HEK293 (cell line): Measurements from ENCODE around the gene HEMK1.

Experiments
- CTCF ChIA-PET: fragments of 350-600 bp; formaldehyde crosslinking; extraction: SDS; loops from one replicate; lab custom pipeline; 2021; ENCODE audit warnings: antibody characterized with exemption; lab: Yijun Ruan, JAX
- POLR2A ChIA-PET: fragments of 300-600 bp; formaldehyde crosslinking; extraction: SDS; loops from one replicate; lab custom pipeline; 2020; ENCODE audit warnings: antibody characterized with exemption, inconsistent platforms; lab: Yijun Ruan, JAX
- H3K27ac ChIP-seq: fragments of 200-500 bp; sonication (Bioruptor generic); 2 replicates; pipeline ENCODE4 v1.5.1; 2014; ENCODE audit warnings: low read depth, low read length, control low read depth, inconsistent platforms; ENCODE audit errors: extremely low read depth
- H3K36me3 ChIP-seq, 2 experiments: fragments of 200-500 bp in 1 of 2; sonication (Bioruptor generic) in 1 of 2; 1 replicate in 1 of 2; 2 replicates in 1 of 2; pipeline ENCODE4 v1.5.1; 2014 to 2017; ENCODE audit warnings: inconsistent platforms in 2 of 2, low read length in 2 of 2; ENCODE audit not compliant: control insufficient read depth in 2 of 2, insufficient read depth in 1 of 2
- H3K4me1 ChIP-seq: fragments of 200-500 bp; sonication (Bioruptor generic); 2 replicates; pipeline ENCODE4 v1.5.1; 2014; ENCODE audit warnings: mild to moderate bottlenecking, low read length, inconsistent platforms; ENCODE audit not compliant: control insufficient read depth, insufficient read depth
- H3K4me3 ChIP-seq: 2 replicates; pipeline ENCODE4 v1.5.1; 2011; ENCODE audit warnings: low read depth, mild to moderate bottlenecking, control low read depth, low read length, moderate library complexity
- H3K9me3 ChIP-seq: fragments of 200-500 bp; sonication (Bioruptor generic); 2 replicates; pipeline ENCODE4 v1.5.1; 2014; ENCODE audit warnings: low read depth, low read length, inconsistent platforms; ENCODE audit not compliant: control insufficient read depth, insufficient read depth
- BCL11B ChIP-seq: fragments of 450-650 bp; formaldehyde crosslinking; IDR thresholded peaks from 2 replicates; pipeline ENCODE4 v1.5.1; 2016; ENCODE audit warnings: low read depth, missing biosample characterization, missing genetic modification characterization
- KLF16 ChIP-seq: fragments of 450-650 bp; formaldehyde crosslinking; IDR thresholded peaks from 2 replicates; pipeline ENCODE4 v1.5.1; 2017; ENCODE audit warnings: missing biosample characterization, missing genetic modification characterization
- MEIS1 ChIP-seq: sonication (generic); formaldehyde crosslinking; IDR thresholded peaks from 2 replicates; pipeline ENCODE4 v1.8.1; 2022; ENCODE audit warnings: missing genetic modification reagents, mild to moderate bottlenecking, borderline replicate concordance
- PRDM10 ChIP-seq: fragments of 450-650 bp; formaldehyde crosslinking; IDR thresholded peaks from 2 replicates; pipeline ENCODE4 v1.5.1; 2016; ENCODE audit warnings: missing biosample characterization, missing genetic modification characterization
- PRDM6 ChIP-seq: fragments of 450-650 bp; formaldehyde crosslinking; IDR thresholded peaks from 2 replicates; pipeline ENCODE4 v1.5.1; 2017; ENCODE audit warnings: missing biosample characterization, missing genetic modification characterization
- SCRT2 ChIP-seq: fragments of 450-650 bp; formaldehyde crosslinking; IDR thresholded peaks from 2 replicates; pipeline ENCODE4 v1.5.1; 2016; ENCODE audit warnings: missing biosample characterization, missing genetic modification characterization
- SP3 ChIP-seq: fragments of 450-650 bp; formaldehyde crosslinking; IDR thresholded peaks from 2 replicates; pipeline ENCODE4 v1.5.1; 2016; ENCODE audit warnings: missing biosample characterization, missing genetic modification characterization
- WT1 ChIP-seq: fragments of 450-650 bp; formaldehyde crosslinking; IDR thresholded peaks from 2 replicates; pipeline ENCODE4 v1.5.1; 2016; ENCODE audit warnings: missing biosample characterization, missing genetic modification characterization
- ZNF16 ChIP-seq: fragments of 450-650 bp; formaldehyde crosslinking; IDR thresholded peaks from 2 replicates; pipeline ENCODE4 v1.5.1; 2016; ENCODE audit warnings: low read depth, missing biosample characterization, missing genetic modification characterization
- ZNF23 ChIP-seq: fragments of 450-650 bp; formaldehyde crosslinking; IDR thresholded peaks from 2 replicates; pipeline ENCODE4 v1.5.1; 2016; ENCODE audit warnings: missing biosample characterization, missing genetic modification characterization, borderline replicate concordance
- ZNF292 ChIP-seq: fragments of 450-650 bp; formaldehyde crosslinking; IDR thresholded peaks from 2 replicates; pipeline ENCODE4 v1.5.1; 2016; ENCODE audit warnings: low read depth, missing biosample characterization, missing genetic modification characterization, borderline replicate concordance
- ZNF311 ChIP-seq: fragments of 450-650 bp; formaldehyde crosslinking; IDR thresholded peaks from 2 replicates; pipeline ENCODE4 v1.5.1; 2017; ENCODE audit warnings: missing biosample characterization, missing genetic modification characterization, borderline replicate concordance
- ZNF549 ChIP-seq: fragments of 450-650 bp; IDR thresholded peaks from 2 replicates; pipeline ENCODE4 v1.5.1; 2018; ENCODE audit warnings: missing biosample characterization, missing genetic modification characterization, mild to moderate bottlenecking, inconsistent platforms, moderate library complexity
- ZNF571 ChIP-seq: fragments of 450-650 bp; formaldehyde crosslinking; IDR thresholded peaks from 2 replicates; pipeline ENCODE4 v1.5.0; 2017; ENCODE audit warnings: missing biosample characterization, missing genetic modification characterization
- ZNF701 ChIP-seq: fragments of 450-650 bp; formaldehyde crosslinking; IDR thresholded peaks from 2 replicates; pipeline ENCODE4 v1.5.1; 2016; ENCODE audit warnings: missing biosample characterization, missing genetic modification characterization
- ZNF707 ChIP-seq: fragments of 450-650 bp; formaldehyde crosslinking; IDR thresholded peaks from 2 replicates; pipeline ENCODE4 v1.5.1; 2016; ENCODE audit warnings: missing biosample characterization, missing genetic modification characterization
- ZSCAN5A ChIP-seq: fragments of 450-650 bp; formaldehyde crosslinking; IDR thresholded peaks from 2 replicates; pipeline ENCODE4 v1.5.1; 2016; ENCODE audit warnings: missing biosample characterization, missing genetic modification characterization

HEMK1 gene

GRCh38 chr3:50587806-50588758 lies 18.8 kb downstream of the HEMK1 start (continued):
- TF ChIP-seq PRDM10 (no peak), ZNF292 (tag by site-specific recombination) (no peak), SP3 (no peak), ZNF571 (no peak), ZNF701 (tag by site-specific recombination) (no peak), BCL11B (tag by site-specific recombination) (no peak), MEIS1 (no peak), PRDM6 (no peak), WT1 (tag by site-specific recombination) (no peak), KLF16 (no peak), ZNF23 (no peak), ZNF707 (tag by site-specific recombination) (no peak), ZSCAN5A (no peak)

- H3K27ac ChIP-seq: no peak overlapping the region
- ChIA-PET CTCF (interaction anchor here (0.6 to 1.5 kb wide), 4 partner anchors 16 to 506 kb away, joined by 3 to 6 read pairs (median 4); no protein-coding TSS in a partner anchor), POLR2A (interaction anchor here (0.6 to 1.0 kb wide), 2 partner anchors 797 to 1427 kb away, joined by 3 read pairs; no protein-coding TSS in a partner anchor)
These were observed 19.6 kb downstream of the HEMK1 start for GRCh38 chr3:50588759-50589433.

GRCh38 chr3:50591196-50591741 lies 21.9 kb downstream of the HEMK1 start:
- TF ChIP-seq ZNF549 (tag by site-specific recombination): no peak
- no peak for TF ChIP-seq SCRT2 (tag by site-specific recombination)
- H3K27ac ChIP-seq: no peak overlapping the region
- no peaks in the 10 kb centered on the region for H3K9me3 ChIP-seq
- no peaks in the 10 kb centered on the region for H3K4me1 ChIP-seq
- H3K36me3 ChIP-seq: no peaks in the 10 kb centered on the region
- ChIA-PET POLR2A (interaction anchor here (2.1 kb wide), 1 partner anchor 22 kb away, joined by 5 read pairs; the partner anchor contains the start of gene HEMK1), CTCF (interaction anchor here (1.0 to 2.7 kb wide), 3 partner anchors 13 to 23 kb away, joined by 3 to 9 read pairs (median 3); no protein-coding TSS in a partner anchor)
- H3K4me3 ChIP-seq: no peak overlapping the region

More at GRCh38 chr3:50588759-50589433, 19.6 kb downstream of the HEMK1 start:
- no peaks in the 10 kb centered on the region for H3K9me3 ChIP-seq
- TF ChIP-seq ZNF16: peak; percentile 36; the same call in 1 of the 2 replicates
- no peak for TF ChIP-seq ZNF311 (tag by site-specific recombination)
- no peaks in the 10 kb centered on the region for H3K4me1 ChIP-seq
- peaks cover 0 to 8% of the 10 kb centered on the region in 2 experiments; a peak in 1 of 3 replicates for H3K36me3 ChIP-seq
- H3K4me3 ChIP-seq: no peak overlapping the region
